Activated T-cell treated with anti-CD3 and anti-CD28 coated beads for 48 hours (primary cell): ENCODE data around the gene TSC1.

Source experiments
- DNase-seq: peaks from one replicate; pipeline ENCODE4 v3.0.0-alpha.2; 2020; ENCODE audit warnings: low read depth

TSC1 gene

GRCh38 chr9:132888151-132888550 is 56.3 kb downstream of the TSC1 start:
- no peak for DNase-seq

GRCh38 chr9:132887181-132888120 is 57.0 kb downstream of the TSC1 start:
- no peak for DNase-seq

- DNase-seq = no peak
Observed at GRCh38 chr9:132886334-132886725, 58.1 kb downstream of the TSC1 start.

GRCh38 chr9:132885720-132886333 is 58.6 kb downstream of the TSC1 start:
- DNase-seq = no peak

- no peak for DNase-seq
Observed at GRCh38 chr9:132883349-132884294, 60.8 kb downstream of the TSC1 start.

GRCh38 chr9:132882616-132883015 is 61.8 kb downstream of the TSC1 start:
- DNase-seq = no peak

- no peak for DNase-seq
Observed at GRCh38 chr9:132881826-132882225, 62.6 kb downstream of the TSC1 start.

GRCh38 chr9:132880324-132880661 is 64.1 kb downstream of the TSC1 start:
- DNase-seq = no peak

- DNase-seq = no peak
Observed at GRCh38 chr9:132879457-132880323, 64.7 kb downstream of the TSC1 start.

- peak; percentile 20 for DNase-seq
Observed at GRCh38 chr9:132878695-132879456, 65.5 kb downstream of the TSC1 start, which contains the start of gene SPACA9. Gene SPACA9 (plus strand): TSS chr9:132878898. CDS start chr9:132883948, 5,050 bp downstream.

GRCh38 chr9:132877824-132878694 is 66.4 kb downstream of the TSC1 start, which contains the start of gene AK8:
Gene AK8 (minus strand): TSS chr9:132878284. CDS start chr9:132878255, 29 bp downstream.
- peak; percentile 76 for DNase-seq

- DNase-seq = no peak
Observed at GRCh38 chr9:132877458-132877823, 67.0 kb downstream of the TSC1 start.

GRCh38 chr9:132876849-132877248 is 67.6 kb downstream of the TSC1 start:
- no peak for DNase-seq

- DNase-seq = no peak
Observed at GRCh38 chr9:132875159-132875558, 69.3 kb downstream of the TSC1 start.

GRCh38 chr9:132873403-132873802 is 71.0 kb downstream of the TSC1 start:
- no peak for DNase-seq

- DNase-seq = no peak
Observed at GRCh38 chr9:132869266-132869665, 75.2 kb downstream of the TSC1 start.

GRCh38 chr9:132866898-132867297 is 77.5 kb downstream of the TSC1 start:
- no peak for DNase-seq

- no peak for DNase-seq
Observed at GRCh38 chr9:132864691-132865090, 79.7 kb downstream of the TSC1 start.

- DNase-seq = no peak
Observed at GRCh38 chr9:132864277-132864676, 80.1 kb downstream of the TSC1 start.
